Endothelial cell of umbilical vein (primary cell): Measurements from ENCODE around the gene OSBPL10. TPM values are rescaled to one million over a fixed set of nuclear protein-coding genes. Genes with fewer than 3 reads are reported as not detected.
"Not testable (repeated sequence)": the region's sequence is repeated elsewhere in the genome, so short reads cannot be mapped to it uniquely, and the experiment has no call there.

Experiments used
- BruUV-seq: library from RNA; stranded (reverse); fragments of 400-500 nt; replicated peaks from 2 replicates; lab custom pipeline; 2021; lab: Mats Ljungman, UMichigan
- CTCF ChIA-PET: fragments of 300-600, 350-600 bp; sonication (Branson Sonifier 250); formaldehyde crosslinking; loops from one replicate; lab custom pipeline; 2021; ENCODE audit warnings: antibody characterized with exemption, inconsistent platforms; lab: Charles Lee
- POLR2A ChIA-PET: fragments of 300-600, 350-600 bp; sonication (Branson Sonifier 250); formaldehyde crosslinking; loops from one replicate; lab custom pipeline; 2021; ENCODE audit warnings: antibody characterized with exemption, inconsistent platforms; lab: Charles Lee
- DNase-seq: peaks from one replicate; pipeline ENCODE4 v3.0.0-alpha.2; 2011; ENCODE audit warnings: low read depth, low spot score
- FAIRE-seq: peaks from 2 replicates; lab custom pipeline; 2011; peaks lifted over from hg19 to GRCh38; lab: Jason Lieb, UNC
- H2AFZ ChIP-seq: 2 replicates; pipeline ENCODE4 v1.6.0; 2012; ENCODE audit warnings: low read depth, low read length, control low read depth, inconsistent platforms
- H3K27ac ChIP-seq: 2 replicates; pipeline ENCODE4 v1.5.1; 2011; ENCODE audit warnings: low read depth, mild to moderate bottlenecking, control low read depth, low read length, moderate library complexity; ENCODE audit not compliant: insufficient read depth
- H3K27me3 ChIP-seq, 2 experiments: 2 replicates each; pipeline versions ENCODE4 v1.6.0 to v1.6.1; 2011; ENCODE audit warnings: low read length in 2 of 2, mixed read lengths in 1 of 2; ENCODE audit not compliant: control insufficient read depth in 2 of 2, insufficient read depth in 2 of 2
- H3K36me3 ChIP-seq, 2 experiments: 2 replicates in 1 of 2; 3 replicates in 1 of 2; pipeline ENCODE4 v1.5.1; 2011; ENCODE audit warnings: low read length in 2 of 2, mild to moderate bottlenecking in 1 of 2, moderate library complexity in 1 of 2; ENCODE audit not compliant: control insufficient read depth in 2 of 2, insufficient read depth in 2 of 2; ENCODE audit errors: extremely low read depth in 1 of 2
- H3K4me1 ChIP-seq: 3 replicates; pipeline ENCODE4 v1.5.1; 2011; ENCODE audit warnings: mild to moderate bottlenecking, low read length; ENCODE audit not compliant: control insufficient read depth, insufficient read depth; ENCODE audit errors: extremely low read depth
- H3K4me2 ChIP-seq: 2 replicates; pipeline ENCODE4 v1.6.1; 2011; ENCODE audit warnings: low read length, control low read depth, mixed read lengths; ENCODE audit not compliant: insufficient read depth
- H3K4me3 ChIP-seq, 3 experiments: fragments of 200-600 bp in 1 of 3; sonication (generic), shearing (Covaris generic) in 1 of 3; replicated peaks in 1 of 3; 2 replicates each; pipeline ENCODE4 v1.5.1; 2011 to 2016; ENCODE audit warnings: control low read depth in 3 of 3, low read length in 3 of 3, mild to moderate bottlenecking in 2 of 3, inconsistent platforms in 1 of 3, low read depth in 1 of 3, moderate library complexity in 1 of 3; ENCODE audit not compliant: insufficient read depth in 1 of 3
- H3K79me2 ChIP-seq: 2 replicates; pipeline ENCODE4 v1.6.0; 2012; ENCODE audit warnings: low read length, inconsistent platforms; ENCODE audit not compliant: control insufficient read depth, insufficient read depth
- H3K9ac ChIP-seq: replicated peaks from 2 replicates; pipeline ENCODE3; 2011; ENCODE audit warnings: low read length, control low read depth; ENCODE audit not compliant: insufficient read depth; ENCODE audit errors: extremely low read depth
- H3K9me1 ChIP-seq: replicated peaks from 3 replicates; pipeline ENCODE4 v1.6.0; 2011; ENCODE audit warnings: mild to moderate bottlenecking, low read length; ENCODE audit not compliant: control insufficient read depth, insufficient read depth; ENCODE audit errors: extremely low read depth
- H3K9me3 ChIP-seq: replicated peaks from 2 replicates; pipeline ENCODE4 v1.5.1; 2012; ENCODE audit warnings: low read length, inconsistent platforms; ENCODE audit not compliant: control insufficient read depth, insufficient read depth
- H4K20me1 ChIP-seq: replicated peaks from 2 replicates; pipeline ENCODE3; 2011; ENCODE audit warnings: mild to moderate bottlenecking, low read length; ENCODE audit not compliant: control insufficient read depth, insufficient read depth; ENCODE audit errors: extremely low read depth
- CTCF ChIP-seq, 2 donors: IDR thresholded peaks; 1 replicate in 1 of 2; 2 replicates in 1 of 2; pipeline ENCODE4 v1.5.1; 2011; ENCODE audit warnings: low read length in 2 of 2, mild to moderate bottlenecking in 2 of 2, moderate library complexity in 2 of 2, control low read depth in 1 of 2, inconsistent platforms in 1 of 2, low read depth in 1 of 2; ENCODE audit not compliant: insufficient read depth in 1 of 2; ENCODE audit errors: extremely low read depth in 1 of 2
- EZH2 ChIP-seq: IDR thresholded peaks from 2 replicates; pipeline ENCODE4 v1.6.1; 2012; ENCODE audit warnings: borderline replicate concordance, low read depth, mild to moderate bottlenecking, moderate library complexity, low read length, inconsistent platforms; ENCODE audit not compliant: severe bottlenecking
- FOS ChIP-seq: IDR thresholded peaks from 2 replicates; pipeline ENCODE4 v1.6.1; 2011; ENCODE audit warnings: mild to moderate bottlenecking, low read length, moderate library complexity, borderline replicate concordance; ENCODE audit not compliant: insufficient read depth
- GATA2 ChIP-seq: IDR thresholded peaks from 2 replicates; pipeline ENCODE4 v1.7.0; 2011; ENCODE audit warnings: low read depth, mild to moderate bottlenecking, moderate library complexity, mixed read lengths, low read length; ENCODE audit not compliant: insufficient read length, insufficient read depth
- JUN ChIP-seq: IDR thresholded peaks from 2 replicates; pipeline ENCODE4 v1.6.1; 2011; ENCODE audit warnings: borderline replicate concordance, low read depth; ENCODE audit not compliant: insufficient read length, insufficient read depth
- MAX ChIP-seq: IDR thresholded peaks from 2 replicates; pipeline ENCODE4 v1.6.1; 2011; ENCODE audit not compliant: insufficient read depth, insufficient read length
- MYC ChIP-seq: IDR thresholded peaks from one replicate; pipeline ENCODE4 v1.6.1; 2011; ENCODE audit warnings: mild to moderate bottlenecking, low read depth, low read length
- POLR2A ChIP-seq: IDR thresholded peaks from 2 replicates; pipeline ENCODE4 v1.6.1; 2012; ENCODE audit warnings: low read depth, mild to moderate bottlenecking, control low read depth, low read length
- POLR2AphosphoS5 ChIP-seq: IDR thresholded peaks from 2 replicates; pipeline ENCODE4 v1.6.1; 2012; ENCODE audit warnings: low read depth, mild to moderate bottlenecking, control low read depth, low read length, moderate library complexity; ENCODE audit not compliant: insufficient read depth
- dilution Hi-C: fragments of 300-500 bp; cut with MboI; formaldehyde crosslinking; loops from one replicate; pipeline ENCODE4 v1.15.0; 2019; ENCODE audit warnings: low sequenced_read_pairs; ENCODE audit not compliant: extremely low pct_ligation_motif_present
- intact Hi-C: fragments of 100-400 bp; cut with micrococcal nuclease; formaldehyde crosslinking; loops from one replicate; pipeline ENCODE4 v1.10.0; 2022
- polyA plus RNA-seq, 4 experiments: library from polyadenylated mRNA; depleted of rRNA in 3 of 4; stranded (reverse) in 3 of 4; unstranded in 1 of 4; fragments of >200 nt; gene quantifications; 2 replicates each; pipeline versions ENCODE4 v1.2.1 to v1.2.3, GENCODE V29; 2011 to 2012; ENCODE audit warnings: missing spikeins in 1 of 4
- total RNA-seq: library from RNA; stranded (reverse); gene quantifications from 2 replicates; pipeline ENCODE4 v1.2.3, GENCODE V29; 2021

The OSBPL10 gene
- total and polyA plus RNA-seq, 2 donors (not counting 3 experiments of a cell fraction or from before 2014, with no cell fraction given) = 10.8 to 47.6 TPM

GRCh38 chr3:32017286-32017685 is 36.2 kb upstream of the OSBPL10 start:
- H3K4me3 ChIP-seq = no peak overlapping the region
- no peaks in the 10 kb centered on the region for H4K20me1 ChIP-seq
- intact Hi-C loops = loop anchor here (5.0 kb wide), 1 partner anchor 405 kb away; no protein-coding TSS in a partner anchor
- H3K4me2 ChIP-seq = no peak overlapping the region
- H3K36me3 ChIP-seq = no peaks in the 10 kb centered on the region
- BruUV-seq = no TSS peak
- no peaks in the 10 kb centered on the region for H3K9me3 ChIP-seq
- no peak for DNase-seq
- H3K4me1 ChIP-seq = no peaks in the 10 kb centered on the region
- ChIA-PET CTCF (interaction anchor here (0.7 to 4.8 kb wide), 12 partner anchors 12 to 407 kb away, joined by 3 to 136 read pairs (median 4); no protein-coding TSS in a partner anchor), POLR2A (no interaction called here)
- H3K9me1 ChIP-seq = no peaks in the 10 kb centered on the region
- H3K79me2 ChIP-seq = no peaks in the 10 kb centered on the region
- dilution Hi-C loops = no loop called here
- no peak for FAIRE-seq
- no peak overlapping the region for H2AFZ ChIP-seq
- no peak overlapping the region for H3K9ac ChIP-seq
- TF ChIP-seq CTCF (IDR thresholded peaks at IDR 0.05; ENCODE audit: extremely low read depth in 1 of 2, insufficient read depth in 1 of 2, low read depth in 1 of 2, low read length in 2 of 2) (no peak), MAX (no peak), POLR2AphosphoS5 (no peak), EZH2 (no peak), MYC (no peak), JUN (no peak), GATA2 (no peak), FOS (no peak), POLR2A (no peak)
- no peak overlapping the region for H3K27ac ChIP-seq
- H3K27me3 ChIP-seq = peaks cover 0 to 3% of the 10 kb centered on the region in 2 experiments

GRCh38 chr3:32015638-32016037 is 34.6 kb upstream of the OSBPL10 start:
- H3K36me3 ChIP-seq, H3K4me1 ChIP-seq, CTCF ChIA-PET, FAIRE-seq, DNase-seq, POLR2A ChIA-PET, dilution Hi-C loops, H3K9ac ChIP-seq, H4K20me1 ChIP-seq, H3K27me3 ChIP-seq, H3K4me2 ChIP-seq, H3K4me3 ChIP-seq, H2AFZ ChIP-seq, H3K27ac ChIP-seq, H3K9me1 ChIP-seq, H3K9me3 ChIP-seq, H3K79me2 ChIP-seq, BruUV-seq: not testable (repeated sequence)
- intact Hi-C loops = loop anchor here (5.0 kb wide), 1 partner anchor 403 kb away; no protein-coding TSS in a partner anchor

- H3K27ac ChIP-seq, H3K9me3 ChIP-seq, H2AFZ ChIP-seq, FAIRE-seq, H3K9me1 ChIP-seq, H3K4me2 ChIP-seq, H3K4me3 ChIP-seq, H3K36me3 ChIP-seq, DNase-seq, H3K79me2 ChIP-seq, H3K9ac ChIP-seq, POLR2A ChIA-PET, H3K27me3 ChIP-seq, dilution Hi-C loops, H4K20me1 ChIP-seq, H3K4me1 ChIP-seq, BruUV-seq, intact Hi-C loops, CTCF ChIA-PET: not testable (repeated sequence)
Observed at GRCh38 chr3:32010699-32011098, 29.6 kb upstream of the OSBPL10 start.
